Kidney capillary endothelial cell (primary cell): Measurements from ENCODE around the gene ABHD12B.
"Not testable (repeated sequence)": the region's sequence is repeated elsewhere in the genome, so short reads cannot be mapped to it uniquely, and the experiment has no call there.

ENCODE experiments used
- DNase-seq: peaks from one replicate; pipeline ENCODE4 v3.0.0-alpha.2; 2018; ENCODE audit warnings: low spot score

Gene ABHD12B

DNA sequence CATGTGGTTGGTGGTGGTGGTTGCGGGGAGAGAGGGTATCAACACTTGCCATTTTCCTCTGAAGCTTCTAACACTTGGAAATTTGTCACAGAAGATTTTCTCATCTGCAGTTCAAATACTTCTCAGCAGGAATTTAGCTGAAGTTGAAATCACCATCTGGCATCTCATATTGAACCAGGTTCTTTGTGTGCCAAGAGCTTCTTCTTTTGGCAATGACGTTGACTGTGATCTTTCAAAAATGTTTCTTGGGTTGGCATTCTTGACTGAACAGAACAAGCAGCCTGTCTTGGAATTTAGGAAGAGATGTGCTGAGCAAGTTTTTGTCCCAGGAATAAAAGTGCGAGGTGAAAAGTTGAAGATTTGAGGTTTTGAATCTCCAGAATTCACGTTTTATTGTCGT, 32.2 kb upstream of the ABHD12B start:
- no peak for DNase-seq

DNA sequence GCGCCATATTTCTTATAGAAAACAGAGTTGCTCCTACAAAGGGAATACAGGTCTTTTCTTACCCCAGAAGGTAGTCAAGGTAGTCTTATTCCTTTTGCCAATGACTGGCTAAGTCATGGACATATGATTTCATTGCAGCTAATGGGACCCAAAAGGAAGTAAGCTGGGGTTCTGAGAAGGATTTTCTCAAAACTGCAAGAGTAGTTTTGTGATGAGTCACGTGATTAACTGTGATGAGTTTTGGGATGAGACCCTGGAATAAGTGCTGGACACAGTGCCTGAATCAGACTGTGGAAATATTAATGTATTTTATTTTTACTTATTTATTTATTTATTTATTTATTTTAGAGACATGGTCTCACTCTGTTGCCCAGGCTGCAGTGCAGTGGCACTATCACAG, 27.5 kb upstream of the ABHD12B start:
- no peak for DNase-seq

DNA sequence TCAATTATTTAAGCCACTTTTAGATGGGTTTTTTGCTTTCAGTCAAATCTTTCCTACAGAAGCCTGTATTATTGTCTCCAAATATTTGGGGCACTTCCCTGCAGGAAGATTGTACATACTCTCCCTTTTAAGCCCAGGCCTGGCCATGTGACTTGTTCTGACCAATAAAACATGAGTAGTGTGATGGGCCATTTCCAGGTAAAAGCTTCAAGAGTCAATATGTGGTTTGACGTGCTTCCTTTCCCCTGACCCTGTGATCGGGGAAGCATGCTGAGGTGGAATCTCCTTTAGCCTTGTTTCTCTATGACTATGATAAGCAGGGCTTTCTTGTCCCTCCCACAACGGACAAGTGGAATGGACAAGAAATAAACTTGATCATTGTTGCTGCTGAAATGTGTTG, 26.7 kb upstream of the ABHD12B start:
- no peak for DNase-seq

DNA sequence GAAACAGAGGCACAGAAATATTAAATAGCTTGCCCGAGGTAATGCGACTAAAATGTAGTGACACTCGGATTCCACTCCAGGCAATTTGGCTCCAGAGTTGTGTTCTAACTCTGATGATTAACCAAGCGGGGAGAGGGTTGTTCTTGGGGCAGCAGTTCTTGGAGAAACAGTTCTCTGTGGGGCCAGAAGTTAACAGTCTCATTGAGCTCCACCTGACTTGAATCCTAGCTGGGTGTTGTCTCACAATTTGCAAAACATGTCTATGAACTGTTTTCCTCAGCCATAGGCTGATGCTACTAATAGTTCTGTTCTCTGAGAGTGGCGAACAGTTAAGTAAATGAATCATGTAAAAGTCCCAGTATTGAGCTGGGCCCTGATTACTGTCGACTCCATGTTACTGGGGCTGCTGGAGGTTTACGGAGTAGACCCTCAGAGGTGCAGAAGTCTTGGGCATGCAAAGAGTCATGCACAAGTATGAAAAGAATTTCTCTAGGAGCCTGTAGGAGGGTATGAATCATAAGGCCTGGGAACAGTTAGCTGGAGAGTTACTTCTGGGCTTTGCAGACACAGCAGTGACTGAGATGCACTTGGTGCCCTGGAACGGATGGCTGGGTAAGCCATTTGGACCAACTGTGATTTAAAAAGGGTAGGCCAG, 25.5 kb upstream of the ABHD12B start:
- DNase-seq: no peak

DNA sequence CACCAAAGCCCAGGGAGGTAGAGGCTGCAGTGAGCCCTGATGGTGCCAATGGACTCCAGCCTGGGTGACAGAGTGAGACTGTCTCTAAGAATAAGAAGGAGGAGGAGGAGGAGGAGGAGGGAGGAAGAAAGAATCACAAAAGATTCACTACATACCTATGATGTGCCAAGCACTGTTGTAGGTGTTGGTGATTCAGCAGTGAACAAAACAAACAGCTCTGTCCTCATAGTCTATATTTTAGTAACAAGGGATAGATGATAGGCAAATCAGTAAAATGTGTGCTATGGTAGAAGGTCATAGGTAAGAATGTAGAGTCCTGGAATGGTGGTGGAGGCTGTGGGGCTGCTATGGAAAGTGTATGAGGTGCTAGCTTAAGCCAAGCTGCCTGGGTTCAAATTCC, 18.0 kb upstream of the ABHD12B start:
- DNase-seq: no peak

DNA sequence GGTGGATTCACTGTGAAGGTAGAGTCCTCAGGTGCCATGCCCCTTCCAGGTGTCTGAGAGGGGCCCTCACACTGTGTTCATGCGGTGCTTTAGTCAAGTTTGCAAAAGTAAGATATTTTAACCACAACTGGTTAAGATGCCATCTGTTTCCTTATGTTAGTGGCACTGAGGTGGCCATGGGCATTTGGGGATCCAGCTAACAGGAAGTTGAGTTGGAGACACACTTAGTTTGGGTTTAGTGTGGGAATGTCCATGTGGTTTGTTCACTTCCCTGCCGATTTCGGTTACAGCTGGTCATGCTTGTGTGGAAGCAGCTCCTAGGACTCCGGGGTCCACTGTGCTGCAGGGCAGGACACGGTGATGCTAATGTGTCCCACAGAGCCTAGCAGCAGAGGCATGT, 17.3 kb upstream of the ABHD12B start:
- no peak for DNase-seq

DNA sequence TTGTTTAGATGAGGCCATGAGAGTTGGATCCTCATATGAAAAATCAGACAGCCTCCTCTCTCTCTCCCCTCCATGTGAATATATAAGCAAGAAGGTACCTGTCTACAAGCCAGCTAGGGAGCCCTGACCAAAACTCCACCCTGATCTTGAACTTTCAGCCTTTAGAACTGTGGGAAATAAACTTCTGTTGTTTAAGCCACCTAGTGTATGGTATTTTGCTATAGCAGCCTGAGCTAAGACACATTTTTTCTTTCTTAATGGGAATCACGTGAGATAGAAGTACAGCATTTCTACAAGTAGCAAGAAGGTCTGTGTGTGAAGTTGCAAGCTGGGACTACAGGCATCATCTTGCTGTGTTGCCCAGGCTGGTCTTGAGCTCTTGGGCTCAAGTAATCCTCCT, 16.3 kb upstream of the ABHD12B start:
- DNase-seq: no peak

DNA sequence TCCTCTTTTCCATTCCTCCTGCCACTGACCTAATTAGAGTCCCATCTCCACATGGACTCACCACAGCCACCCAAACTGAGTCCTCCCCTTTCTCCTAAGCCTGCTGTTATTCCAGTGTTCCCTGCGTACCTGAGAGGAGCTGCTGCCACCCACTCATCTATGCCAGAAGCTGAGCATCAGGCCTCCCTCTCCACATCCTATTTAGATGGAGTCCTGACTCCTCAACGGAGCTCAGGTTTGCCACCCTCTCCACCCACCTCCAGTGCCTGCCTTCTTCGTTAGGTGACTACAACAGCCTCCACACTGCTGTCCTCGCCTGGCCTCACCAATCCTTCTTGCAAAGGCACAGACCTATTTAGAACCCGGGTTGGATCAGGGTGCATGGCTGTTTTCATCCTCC, 15.2 kb upstream of the ABHD12B start:
- DNase-seq: no peak

DNA sequence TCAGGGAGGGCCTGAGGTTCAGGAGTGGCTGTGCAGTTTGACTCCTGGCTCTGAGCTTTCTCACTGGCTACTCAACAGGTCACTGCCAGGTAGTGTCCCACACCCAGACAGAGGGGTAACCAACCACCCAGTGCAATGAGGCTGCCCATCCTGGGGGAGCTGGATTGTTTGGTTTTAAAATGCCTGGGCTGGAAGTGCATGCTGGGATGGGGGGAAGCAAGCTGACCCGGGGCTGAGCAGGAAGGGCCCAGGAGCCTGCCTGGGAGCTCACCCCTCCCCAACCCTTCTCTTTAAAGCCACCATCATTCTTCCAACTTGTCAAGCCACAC, 12.6 kb upstream of the ABHD12B start:
- no peak for DNase-seq

DNA sequence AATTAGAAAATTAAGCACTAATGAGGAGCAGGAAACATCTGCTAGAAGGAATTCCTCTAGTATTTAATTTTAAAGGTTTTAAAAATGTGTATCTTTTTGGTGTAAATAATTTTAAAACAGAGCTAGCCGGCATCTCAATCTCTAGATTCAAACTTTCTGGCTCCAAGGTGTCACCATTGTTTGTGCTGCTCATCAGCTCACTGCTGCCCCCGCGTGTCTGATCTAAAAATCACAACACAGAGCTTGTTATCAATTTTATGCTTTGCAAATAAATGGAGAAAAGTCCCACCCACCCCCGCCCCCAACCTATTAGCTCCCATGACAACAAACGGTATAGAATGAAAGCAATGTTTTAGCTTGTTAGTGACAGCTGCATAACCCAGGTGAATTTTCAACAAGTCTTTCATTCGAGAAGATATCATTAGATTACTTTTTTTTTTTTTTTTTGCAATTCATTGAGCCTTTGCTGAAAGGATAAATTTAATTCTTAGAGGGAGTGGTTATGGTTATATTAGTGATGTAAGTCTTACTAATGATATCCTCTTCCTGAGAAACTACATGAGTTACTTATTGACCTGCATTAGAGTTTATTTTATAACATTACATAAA, 11.3 kb upstream of the ABHD12B start:
- DNase-seq: peak; percentile 78

DNA sequence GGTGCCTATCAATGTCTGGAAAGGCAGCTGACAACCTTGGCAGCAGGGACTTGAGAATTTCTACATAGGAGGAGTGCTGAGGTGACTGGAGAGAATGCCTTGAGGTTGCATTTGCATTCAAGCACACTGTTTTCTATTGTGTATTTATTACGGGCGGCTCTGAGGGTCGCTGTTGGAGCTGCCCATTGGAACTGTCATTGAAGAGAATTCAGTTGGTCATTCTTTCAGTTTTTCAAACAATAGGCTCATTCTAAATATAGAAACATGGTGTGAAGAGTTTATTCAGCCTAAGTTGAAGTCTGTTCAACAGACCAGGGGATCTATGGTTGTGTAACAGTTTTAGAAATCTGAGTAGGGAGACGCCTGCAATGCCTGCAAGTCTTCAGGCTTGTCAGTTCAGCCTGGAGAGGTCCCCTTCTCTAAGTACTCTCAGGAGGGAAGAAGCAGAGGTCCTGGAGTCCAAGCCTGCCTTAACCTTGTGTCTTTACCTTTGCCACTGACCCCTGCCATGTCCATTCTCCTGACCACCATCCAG, 9.8 kb upstream of the ABHD12B start:
- no peak for DNase-seq

DNA sequence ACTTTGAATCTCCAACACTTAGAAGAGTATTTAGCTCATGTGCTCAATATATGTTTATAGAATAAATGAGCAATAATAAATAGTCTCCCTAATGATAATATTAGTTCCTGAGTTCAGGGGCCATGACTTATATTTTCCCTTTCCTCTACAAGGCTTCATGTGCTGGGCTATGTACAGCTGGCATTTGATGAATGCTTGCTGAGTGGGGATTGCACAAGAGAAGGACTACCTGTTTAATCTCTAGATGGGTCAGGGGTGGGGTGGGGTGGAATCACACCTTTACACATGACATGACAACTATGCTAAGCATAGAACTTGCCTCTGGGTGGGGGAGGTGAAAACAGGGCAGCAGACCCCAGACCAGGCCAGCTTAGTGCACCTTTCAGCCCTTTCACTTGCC, 7.6 kb upstream of the ABHD12B start:
- no peak for DNase-seq

DNA sequence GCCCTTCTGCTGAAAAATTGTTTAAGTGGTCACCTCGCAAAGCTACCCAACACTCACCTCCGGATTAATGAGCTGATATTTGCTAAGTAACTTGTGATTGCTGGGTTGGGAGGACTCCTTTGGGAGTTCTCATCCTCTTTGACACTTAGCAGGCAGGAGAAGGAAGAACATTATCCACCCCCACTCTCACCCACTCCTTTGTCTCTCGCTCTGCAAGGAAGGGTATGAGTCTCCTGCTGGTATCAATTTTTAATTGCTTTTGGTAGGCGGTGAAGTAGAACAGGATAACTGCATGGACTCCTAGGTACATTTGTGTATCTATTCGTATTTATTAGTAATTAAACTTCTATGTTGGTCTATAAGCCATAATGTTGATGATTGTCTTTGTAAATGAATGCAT, 6.9 kb upstream of the ABHD12B start:
- DNase-seq: no peak

DNA sequence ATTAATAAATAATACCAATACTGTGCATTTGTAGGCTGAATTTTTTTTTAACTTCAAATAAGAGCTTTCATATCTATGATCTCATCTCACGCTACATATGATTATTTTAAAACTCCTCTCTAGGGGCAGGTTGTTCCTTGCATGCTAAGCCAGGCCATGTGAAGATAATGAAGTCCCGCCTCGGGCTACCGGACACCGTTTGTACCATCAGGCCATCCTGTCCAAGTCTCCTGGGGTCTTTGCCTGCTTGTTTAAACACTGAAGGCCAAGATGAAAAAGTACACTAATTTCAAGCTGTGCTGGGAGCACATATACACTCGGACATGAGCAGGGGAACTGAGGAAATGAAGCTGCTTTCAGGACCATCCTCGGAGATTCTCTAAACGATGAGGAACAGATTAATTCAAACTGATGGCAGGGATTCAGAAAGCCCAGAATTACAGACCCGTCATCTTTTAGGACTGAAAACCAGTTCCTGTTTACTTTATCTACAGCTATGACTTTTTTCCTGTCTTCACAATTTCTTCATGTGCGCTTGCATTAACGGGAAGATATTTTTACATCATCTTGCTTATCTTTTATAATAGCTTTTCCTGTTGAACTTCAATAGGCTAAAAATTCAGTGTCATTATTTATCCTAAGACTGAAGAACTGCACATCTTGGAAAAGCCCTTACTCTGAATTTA, 6.3 kb upstream of the ABHD12B start:
- peak; percentile 26 for DNase-seq

DNA sequence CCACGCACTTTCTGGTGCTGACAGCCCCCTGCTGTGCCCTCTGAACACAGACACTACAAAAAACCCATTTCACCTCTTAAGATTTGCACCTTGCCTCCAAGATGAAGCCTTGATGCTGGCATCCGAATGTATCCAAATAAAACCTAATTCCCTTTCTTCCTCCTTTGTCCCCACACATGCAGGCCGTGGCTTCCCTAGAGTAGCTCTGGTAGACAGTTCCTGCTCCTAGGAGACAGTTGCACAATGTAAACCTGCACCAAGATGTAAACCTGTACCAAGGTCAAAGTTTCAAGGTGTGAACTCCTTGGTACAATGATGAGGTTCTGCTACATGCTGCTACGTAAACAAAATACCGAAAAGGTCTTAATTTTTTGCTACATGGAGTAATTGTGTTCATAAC, 625 bp upstream of the ABHD12B start:
- DNase-seq: no peak

DNA sequence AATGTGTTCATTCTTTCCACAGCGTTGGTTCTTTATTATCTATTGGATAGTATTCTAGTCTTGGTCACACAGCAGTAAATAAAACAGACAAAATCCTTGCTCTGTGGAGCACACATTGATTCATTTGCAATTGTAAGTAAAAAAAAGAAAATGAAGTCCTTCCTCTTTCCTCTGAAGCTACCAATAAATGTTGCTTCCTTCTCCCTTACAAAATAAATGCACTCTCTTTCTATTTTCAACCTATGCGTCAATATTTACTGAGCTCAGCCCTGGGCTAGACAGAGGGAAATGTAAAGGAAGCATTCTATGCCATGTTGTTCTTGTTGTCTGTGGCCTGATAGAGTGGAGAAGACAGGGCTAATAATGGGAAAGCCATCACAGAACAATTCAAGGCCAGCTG, 2.9 kb downstream of the ABHD12B start:
- DNase-seq: no peak

DNA sequence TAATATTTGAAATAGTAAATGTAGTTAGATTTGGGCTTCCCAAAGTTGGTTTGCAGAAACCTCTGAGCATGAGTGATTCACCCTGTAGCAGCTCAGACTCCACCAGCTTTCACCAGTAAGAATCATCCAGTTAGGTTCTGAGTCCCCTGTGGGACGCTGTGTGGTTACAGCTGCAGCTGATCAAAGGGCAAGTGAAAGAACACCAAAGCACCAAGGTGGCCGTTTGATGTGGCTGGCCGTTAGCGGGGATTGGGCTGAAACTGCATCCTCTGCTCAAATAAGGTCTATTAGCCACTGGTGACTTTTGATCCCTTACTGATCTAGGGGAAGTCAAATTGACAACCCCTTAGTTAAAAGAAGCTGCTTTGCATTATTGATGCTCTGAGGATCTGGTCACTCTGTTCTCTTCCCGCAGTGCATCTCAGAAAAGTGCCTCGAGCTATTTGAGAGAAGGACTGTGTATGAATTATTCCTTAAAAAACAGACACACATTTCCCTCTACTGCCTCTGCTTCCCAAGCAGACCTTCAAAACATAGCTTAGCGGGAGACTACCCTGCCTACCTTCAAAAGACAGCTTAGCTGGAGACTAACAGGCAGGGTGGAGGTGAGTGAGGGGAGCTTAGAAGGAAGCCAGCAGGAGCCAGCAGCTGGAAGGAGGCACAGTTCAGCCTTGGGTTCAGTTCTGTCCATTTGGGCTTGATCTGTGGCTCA, 3.7 kb downstream of the ABHD12B start:
- DNase-seq: no peak

DNA sequence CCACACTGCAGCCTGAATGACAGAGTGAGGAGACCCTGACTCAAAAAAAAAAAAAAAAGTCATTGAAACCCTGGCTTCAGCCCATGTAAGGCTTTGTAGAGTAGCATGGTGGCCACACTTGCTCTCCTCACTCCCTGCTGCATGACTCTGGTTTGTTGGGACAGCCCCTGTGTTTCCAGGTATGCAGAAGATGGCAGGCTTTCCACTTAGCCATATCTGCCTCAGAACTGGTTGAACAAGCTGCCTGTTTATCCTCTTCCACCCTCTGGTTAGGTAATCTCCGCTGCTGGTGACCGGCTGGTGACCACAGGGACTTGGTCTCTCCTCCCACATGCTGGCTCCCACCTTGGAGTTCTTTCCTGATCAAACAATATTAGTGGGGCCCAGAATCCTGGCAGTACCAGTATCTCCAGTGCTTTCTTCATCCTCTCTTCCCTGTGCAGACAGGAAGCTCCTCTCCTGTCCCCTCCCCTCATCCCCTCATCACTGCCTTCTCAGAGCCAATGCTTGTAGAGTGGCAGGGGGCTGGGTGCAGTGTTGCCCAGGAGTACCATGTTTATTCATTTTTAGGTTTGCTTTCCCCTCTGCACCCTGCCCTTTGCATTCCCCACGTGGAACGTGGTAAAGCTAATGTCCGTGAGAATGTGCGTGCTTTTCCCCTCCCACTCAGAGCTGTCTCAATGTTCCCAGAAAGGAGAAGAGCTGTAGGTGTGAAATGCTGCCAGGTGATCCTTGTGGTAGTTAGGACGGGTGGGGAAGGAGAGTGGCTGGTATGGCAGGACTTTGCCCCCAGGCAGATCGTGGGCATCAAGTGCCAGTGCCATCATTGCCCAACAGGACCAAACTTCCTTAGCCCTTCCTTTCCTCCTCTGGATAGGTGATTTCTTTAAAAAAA, 11.3 kb downstream of the ABHD12B start:
- DNase-seq: no peak

DNA sequence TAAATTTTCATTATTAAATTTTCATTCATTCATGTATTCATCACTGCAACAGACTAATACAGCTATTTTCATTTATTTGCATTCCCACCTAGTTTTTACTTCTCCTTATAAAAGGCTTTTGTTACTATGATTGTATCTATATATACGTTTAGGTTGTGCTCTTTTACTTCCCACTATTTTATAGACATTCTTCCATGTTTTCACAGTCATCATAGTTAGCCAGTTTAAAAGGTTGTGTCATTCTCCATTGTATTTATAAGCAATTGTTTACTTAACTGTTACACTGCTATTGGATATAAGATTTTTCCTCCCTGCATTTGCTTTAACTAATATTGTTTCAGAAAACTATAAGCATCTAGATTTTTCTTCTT, 12.0 kb downstream of the ABHD12B start:
- no peak for DNase-seq

DNA sequence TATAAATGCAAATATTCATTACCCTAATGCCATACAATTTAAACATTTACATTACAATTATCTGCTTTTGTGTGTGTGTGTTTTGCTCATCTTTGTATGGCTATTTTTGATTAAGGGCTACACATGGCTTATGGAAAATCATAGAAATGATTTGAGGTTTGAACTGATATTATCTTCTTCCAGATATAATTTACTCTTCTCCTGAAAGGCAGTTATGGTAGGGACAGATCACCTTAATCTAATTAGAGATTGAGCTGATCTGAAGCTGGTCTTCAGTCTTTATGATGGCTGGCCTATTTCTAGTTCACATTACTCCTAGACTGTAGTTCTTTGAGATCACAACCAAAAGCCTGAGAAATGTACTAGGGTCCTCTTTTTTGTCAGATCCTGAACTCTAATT, 15.6 kb downstream of the ABHD12B start:
- no peak for DNase-seq

DNA sequence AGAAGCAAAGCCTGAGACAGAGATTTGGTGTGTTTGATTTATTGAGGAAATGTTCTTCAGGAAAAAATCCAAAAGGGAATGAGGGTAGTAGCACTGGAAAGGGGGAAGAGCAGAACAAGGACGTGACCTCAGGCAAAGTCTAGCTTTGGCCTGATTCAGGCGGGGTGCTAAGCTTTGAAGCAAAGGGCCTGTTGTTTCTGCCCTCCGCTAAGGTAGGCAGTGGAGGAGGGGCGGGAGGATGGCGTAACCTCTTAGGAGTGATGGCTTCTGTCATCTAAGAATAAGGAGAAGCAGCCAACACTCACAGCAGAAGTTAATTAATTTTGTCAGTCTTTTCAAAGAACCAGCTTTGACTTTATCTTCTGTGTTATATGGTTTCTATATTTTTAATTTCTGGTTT, 20.4 kb downstream of the ABHD12B start:
- DNase-seq: no peak

DNA sequence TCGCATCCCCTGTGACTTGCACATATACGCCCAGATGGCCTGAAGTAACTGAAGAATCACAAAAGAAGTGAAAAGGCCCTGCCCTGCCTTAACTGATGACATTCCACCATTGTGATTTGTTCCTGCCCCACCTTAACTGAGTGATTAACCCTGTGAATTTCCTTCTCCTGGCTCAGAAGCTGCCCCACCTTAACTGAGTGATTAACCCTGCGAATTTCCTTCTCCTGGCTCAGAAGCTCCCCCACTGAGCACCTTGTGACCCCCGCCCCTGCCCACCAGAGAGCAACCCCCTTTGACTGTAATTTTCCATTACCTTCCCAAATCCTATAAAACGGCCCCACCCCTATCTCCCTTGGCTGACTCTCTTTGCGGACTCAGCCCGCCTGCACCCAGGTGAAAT, 24.6 kb downstream of the ABHD12B start:
- DNase-seq: not testable (repeated sequence)
